MM.1S (cell line): ENCODE measurements around the gene NPIPB5.
"Not testable (repeated sequence)": the region's sequence is repeated elsewhere in the genome, so short reads cannot be mapped to it uniquely, and the experiment has no call there.

Experiments
- CTCF ChIP-seq: fragments of 300-600 bp; sonication (generic); IDR thresholded peaks from 2 replicates; pipeline ENCODE4 v1.5.1; 2016; ENCODE audit warnings: antibody characterized with exemption, low read length, mixed read lengths
- EZH2 ChIP-seq: fragments of 300-600 bp; sonication (generic); optimal IDR thresholded peaks from 2 replicates; pipeline ENCODE3; 2017; ENCODE audit warnings: low read depth, mild to moderate bottlenecking, antibody characterized with exemption, low read length, mixed read lengths
- EZH2phosphoT487 ChIP-seq: fragments of 300-600 bp; sonication (generic); IDR thresholded peaks from 2 replicates; pipeline ENCODE4 v1.6.1; 2018; ENCODE audit warnings: antibody characterized with exemption, low read length

- TF ChIP-seq CTCF, EZH2, EZH2phosphoT487: not testable (repeated sequence)
These were observed 36.6 kb downstream of the NPIPB5 start for GRCh38 chr16:22547170-22547765.
